Epithelial cell of proximal tubule (primary cell): ENCODE measurements around the gene TMPRSS13. TPM values are rescaled to one million over a fixed set of nuclear protein-coding genes. Genes with fewer than 3 reads are reported as not detected.

Experiments used
- DNase-seq: peaks from one replicate; pipeline ENCODE4 v3.0.0-alpha.2; 2011; ENCODE audit warnings: low read depth
- H3K4me3 ChIP-seq: 2 replicates; pipeline ENCODE4 v1.5.1; 2011; ENCODE audit warnings: low read depth, mild to moderate bottlenecking, low read length
- CTCF ChIP-seq: conservative IDR thresholded peaks from 2 replicates; pipeline ENCODE4 v1.5.1; 2012; ENCODE audit warnings: low read depth, mild to moderate bottlenecking, low read length
- total RNA-seq: library from RNA; depleted of rRNA; stranded (reverse); fragments of >200 nt; gene quantifications from 2 replicates; pipeline ENCODE4 v1.2.3, GENCODE V29; 2015

TMPRSS13 gene
- total RNA-seq, 1 donor from 2014 or later, result 0.63 TPM

DNA sequence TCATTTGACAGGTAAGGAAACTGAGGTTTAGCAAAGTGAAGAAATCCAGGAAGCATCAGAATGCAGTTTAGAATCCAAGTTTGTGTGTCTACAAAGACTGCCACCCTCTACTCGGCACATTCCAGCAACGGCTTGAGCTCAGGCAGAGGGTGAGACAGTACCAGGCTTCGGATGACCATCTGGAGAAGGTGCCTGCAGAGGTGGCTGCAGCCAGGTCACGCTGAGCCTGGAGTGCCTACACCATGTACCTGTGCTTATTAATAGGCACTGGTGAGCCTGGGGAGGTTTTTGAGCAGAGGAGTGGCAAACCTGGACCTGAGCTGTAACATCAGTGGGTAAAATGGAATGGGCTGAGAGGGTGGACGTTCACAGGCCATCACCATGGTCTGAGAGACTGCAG, 57.4 kb downstream of the TMPRSS13 start:
- no peak for TF ChIP-seq CTCF
- DNase-seq, result no peak
- no peak overlapping the region for H3K4me3 ChIP-seq

DNA sequence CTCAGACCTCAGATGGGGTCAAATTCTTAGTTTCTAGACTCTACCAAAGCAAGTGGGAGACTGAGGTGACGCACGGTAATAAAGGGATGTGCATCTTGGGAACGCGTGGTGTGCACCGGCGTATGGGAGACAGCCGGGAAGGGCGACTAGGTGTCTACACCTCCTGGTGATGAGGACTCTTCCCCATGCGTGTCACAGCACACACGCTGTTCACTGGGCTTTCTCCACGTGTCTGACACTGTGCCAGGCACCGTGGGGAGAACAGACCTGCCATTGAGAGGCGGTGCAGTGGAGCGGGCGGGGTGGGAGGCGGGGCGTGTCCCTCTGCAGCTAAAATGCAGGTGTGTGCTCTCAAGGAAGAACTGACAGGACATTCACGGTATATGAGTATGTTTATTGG, 58.0 kb downstream of the TMPRSS13 start:
- no peak overlapping the region for H3K4me3 ChIP-seq
- TF ChIP-seq CTCF, result no peak
- DNase-seq, result no peak

DNA sequence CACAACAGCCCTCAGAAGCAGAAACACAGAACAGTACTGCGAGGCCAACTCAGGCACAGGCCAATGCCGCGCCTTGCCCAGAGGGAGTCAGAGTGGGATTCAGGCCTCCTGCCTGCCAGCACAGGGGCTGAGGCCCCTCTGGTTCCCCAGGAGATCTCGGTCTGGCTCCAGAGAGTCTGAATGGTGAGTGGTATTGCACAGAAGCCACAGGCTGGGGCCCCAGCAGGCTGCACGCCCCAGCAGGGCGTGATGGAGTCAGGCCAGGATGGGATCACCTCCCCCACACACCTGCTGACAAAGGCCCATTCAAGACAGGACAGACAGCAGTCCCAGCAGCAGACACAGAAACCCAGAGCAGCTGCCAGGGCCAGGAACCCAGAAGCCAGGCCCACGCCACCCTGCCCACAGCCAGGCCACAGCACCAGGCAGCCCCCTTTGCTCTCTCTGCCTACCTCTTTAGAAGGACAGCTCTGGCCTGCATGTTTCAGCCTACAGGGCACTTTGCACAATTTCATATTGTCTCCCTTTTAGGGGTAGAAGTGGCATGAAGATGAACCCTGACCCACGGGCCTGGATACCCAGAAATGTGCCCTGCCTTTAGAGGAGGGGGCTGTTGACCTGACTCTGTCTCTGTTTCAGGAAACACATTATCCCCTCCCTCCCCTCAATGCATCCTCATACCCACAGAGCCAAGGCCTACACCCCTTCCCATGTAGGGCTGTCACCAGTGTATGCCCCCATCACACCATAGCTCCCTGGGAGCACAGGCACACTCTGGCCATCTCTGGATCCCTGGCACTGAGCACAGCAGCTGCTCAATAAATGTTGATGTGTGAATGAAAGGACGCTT, 58.9 kb downstream of the TMPRSS13 start:
- no peak for TF ChIP-seq CTCF
- DNase-seq, result no peak
- H3K4me3 ChIP-seq, result no peak overlapping the region

GRCh38 chr11:117869604-117870003, 59.6 kb downstream of the TMPRSS13 start:
- no peak for DNase-seq
- no peak overlapping the region for H3K4me3 ChIP-seq
- TF ChIP-seq CTCF, result no peak

DNA sequence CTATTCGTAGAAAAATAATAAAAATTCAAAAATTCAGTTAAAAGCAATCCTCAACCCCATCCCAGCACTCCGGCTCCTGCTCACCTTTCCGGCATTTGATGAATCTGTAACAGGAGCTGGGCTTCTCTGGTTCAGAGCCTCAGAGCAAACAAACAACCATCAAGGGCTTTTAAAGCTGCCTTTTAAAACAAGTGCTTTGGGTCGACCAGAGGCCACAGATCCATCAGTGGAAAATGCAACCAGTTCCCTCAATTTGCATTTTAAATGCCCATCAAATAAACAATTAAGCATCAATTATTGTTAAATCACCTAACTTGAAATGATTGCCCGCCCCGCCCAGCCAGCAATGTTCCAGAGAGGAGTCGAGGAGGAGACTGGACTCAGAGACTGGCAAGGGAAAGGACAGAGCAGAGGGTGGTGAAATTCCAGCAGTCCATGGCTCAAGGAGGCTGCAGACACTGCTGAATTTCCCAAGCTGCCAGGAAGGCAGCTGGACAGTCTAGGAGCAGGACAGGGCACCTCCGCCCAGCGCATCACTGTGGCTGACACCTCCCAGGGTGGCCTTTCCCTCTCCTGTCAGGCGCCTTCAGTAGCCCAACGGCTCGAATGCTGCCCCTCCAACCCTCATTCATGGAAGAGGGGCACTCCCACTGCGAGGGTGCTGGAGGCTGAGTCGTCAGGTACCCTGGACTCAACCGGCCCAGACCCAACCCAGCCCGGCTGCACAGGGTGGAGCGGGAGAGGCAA, 60.2 kb downstream of the TMPRSS13 start:
- DNase-seq, result no peak
- no peak overlapping the region for H3K4me3 ChIP-seq
- no peak for TF ChIP-seq CTCF

DNA sequence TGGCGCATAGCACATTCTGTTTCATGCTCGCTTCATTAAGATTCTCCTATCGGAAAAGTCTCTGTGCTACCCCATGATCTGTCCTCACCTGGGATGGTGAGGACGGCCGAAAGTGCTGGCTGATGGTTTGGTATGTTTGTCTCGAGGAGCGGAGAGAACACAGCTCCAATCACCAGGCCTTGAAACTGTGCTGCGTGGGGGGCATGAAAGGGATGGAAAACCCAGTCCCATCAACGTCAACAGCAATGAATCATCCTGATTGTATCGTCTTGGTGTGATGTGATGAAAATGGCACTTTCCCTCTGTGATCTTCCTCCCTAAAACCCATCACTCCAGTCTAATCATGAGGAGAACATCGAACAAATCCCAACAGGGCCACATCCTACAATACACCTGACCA, 61.1 kb downstream of the TMPRSS13 start:
- no peak for TF ChIP-seq CTCF
- no peak for DNase-seq

More for the DNA sequence above, 61.1 kb downstream of the TMPRSS13 start:
- H3K4me3 ChIP-seq, result no peak overlapping the region
